HCT116 (cell line): ENCODE data around the gene CLDN34. TPM values are rescaled to one million over a fixed set of nuclear protein-coding genes. Genes with fewer than 3 reads are reported as not detected.

ENCODE experiments used
- ATAC-seq: fragments of 200-7000 bp; cut with Tn5 transposase; 2 replicates; pipeline ENCODE4 v1.9.1; 2020; ENCODE audit warnings: mild to moderate bottlenecking, moderate library complexity
- BruUV-seq: library from RNA; stranded (reverse); fragments of 400-500 nt; replicated peaks from 2 replicates; lab custom pipeline; 2021; lab: Mats Ljungman, UMichigan
- CTCF ChIA-PET: fragments of 300-600 bp; sonication (Branson Sonifier 250); formaldehyde crosslinking; loops from one replicate; lab custom pipeline; 2021; ENCODE audit warnings: antibody characterized with exemption; lab: Charles Lee
- POLR2A ChIA-PET: fragments of 300-600, 350-600 bp; sonication (Branson Sonifier 250); formaldehyde crosslinking; loops from one replicate; lab custom pipeline; 2021; ENCODE audit warnings: antibody characterized with exemption; lab: Charles Lee
- RAD21 ChIA-PET, 2 experiments: fragments of 300-600 bp; sonication (Branson Sonifier 250); formaldehyde crosslinking; loops; one replicate each; lab custom pipeline; 2023; ENCODE audit warnings: low total read pairs in 2 of 2; ENCODE audit not compliant: uncharacterized antibody in 2 of 2, unreplicated experiment in 2 of 2, low non-redundant PET in 1 of 2; lab: Charles Lee
- DNase-seq: peaks from one replicate; pipeline ENCODE4 v3.0.0-alpha.2; 2010; ENCODE audit warnings: low read depth, low spot score
- H2AFZ ChIP-seq: fragments of 200-600 bp; shearing (Covaris generic), sonication (generic); 2 replicates; pipeline ENCODE4 v1.6.1; 2017; ENCODE audit warnings: low read depth, mixed run types, mixed read lengths, antibody characterized with exemption, low read length; ENCODE audit not compliant: poor library complexity, severe bottlenecking
- H3K27ac ChIP-seq: 2 replicates; pipeline ENCODE4 v1.5.1; 2012; ENCODE audit warnings: low read depth, low read length
- H3K27me3 ChIP-seq: fragments of 200-600 bp; sonication (generic); 2 replicates; pipeline ENCODE4 v1.6.1; 2016; ENCODE audit warnings: mixed run types, low read length, mixed read lengths; ENCODE audit not compliant: insufficient read depth
- H3K36me3 ChIP-seq, 2 experiments: fragments of 200-500 bp in 1 of 2; fragments of 200-600 bp in 1 of 2; sonication (Bioruptor generic) in 1 of 2; sonication (generic) in 1 of 2; 2 replicates each; pipeline versions ENCODE4 v1.5.1 to v1.6.1; 2014 to 2016; ENCODE audit warnings: low read length in 2 of 2, inconsistent platforms in 1 of 2, mixed read lengths in 1 of 2, mixed run types in 1 of 2; ENCODE audit not compliant: insufficient read depth in 2 of 2, control insufficient read depth in 1 of 2
- H3K4me1 ChIP-seq, 2 experiments: fragments of 200-600 bp in 1 of 2; sonication (generic) in 1 of 2; 2 replicates each; pipeline versions ENCODE4 v1.5.1 to v1.6.1; 2012 to 2017; ENCODE audit warnings: low read length in 2 of 2, inconsistent platforms in 1 of 2, mild to moderate bottlenecking in 1 of 2, mixed read lengths in 1 of 2, mixed run types in 1 of 2, moderate library complexity in 1 of 2; ENCODE audit not compliant: insufficient read depth in 2 of 2, control insufficient read depth in 1 of 2
- H3K4me2 ChIP-seq: fragments of 200-600 bp; sonication (generic); 2 replicates; pipeline ENCODE4 v1.6.1; 2017; ENCODE audit warnings: mixed run types, low read length, mixed read lengths
- H3K4me3 ChIP-seq, 2 experiments: fragments of 200-600 bp in 1 of 2; sonication (generic) in 1 of 2; replicated peaks in 1 of 2; 2 replicates each; pipeline ENCODE4 v1.5.1; 2011 to 2016; ENCODE audit warnings: low read length in 2 of 2, control low read depth in 1 of 2, low read depth in 1 of 2, mild to moderate bottlenecking in 1 of 2, mixed read lengths in 1 of 2, mixed run types in 1 of 2
- H3K79me2 ChIP-seq: fragments of 200-600 bp; sonication (generic); 2 replicates; pipeline ENCODE4 v1.6.1; 2017; ENCODE audit warnings: mild to moderate bottlenecking, mixed run types, low read length, moderate library complexity, mixed read lengths; ENCODE audit not compliant: insufficient read depth
- H3K9ac ChIP-seq: fragments of 200-600 bp; sonication (generic); 2 replicates; pipeline ENCODE4 v1.6.1; 2016; ENCODE audit warnings: low read length, mixed read lengths
- H3K9me2 ChIP-seq: fragments of 200-600 bp; sonication (generic), shearing (Covaris generic); 2 replicates; pipeline ENCODE4 v1.6.1; 2017; ENCODE audit warnings: mixed run types, mild to moderate bottlenecking, moderate library complexity; ENCODE audit not compliant: insufficient read depth
- H3K9me3 ChIP-seq, 2 experiments: fragments of 200-500 bp in 1 of 2; fragments of 200-600 bp in 1 of 2; sonication (Bioruptor generic) in 1 of 2; sonication (generic) in 1 of 2; 2 replicates each; pipeline ENCODE4 v1.6.1; 2014 to 2017; ENCODE audit warnings: low read length in 2 of 2, mixed read lengths in 2 of 2, inconsistent platforms in 1 of 2, low read depth in 1 of 2, mild to moderate bottlenecking in 1 of 2, mixed run types in 1 of 2, moderate library complexity in 1 of 2; ENCODE audit not compliant: control insufficient read depth in 1 of 2, insufficient read depth in 1 of 2
- H4K20me1 ChIP-seq: fragments of 200-600 bp; sonication (generic), shearing (Covaris generic); 2 replicates; pipeline ENCODE4 v1.6.1; 2017; ENCODE audit warnings: mixed run types, mild to moderate bottlenecking, moderate library complexity; ENCODE audit not compliant: insufficient read depth
- ATF3 ChIP-seq: IDR thresholded peaks from 2 replicates; pipeline ENCODE4 v1.6.1; 2012
- CBX3 ChIP-seq: IDR thresholded peaks from 2 replicates; pipeline ENCODE4 v1.6.1; 2012; ENCODE audit warnings: low read depth
- CTCF ChIP-seq, 3 experiments: fragments of 200-600 bp in 1 of 3; sonication (generic) in 1 of 3; IDR thresholded peaks in 2 of 3; conservative IDR thresholded peaks in 1 of 3; 2 replicates each; pipeline ENCODE4 v1.5.1; 2012 to 2017; ENCODE audit warnings: low read depth in 2 of 3, low read length in 2 of 3, antibody characterized with exemption in 1 of 3, borderline replicate concordance in 1 of 3, control low read depth in 1 of 3, mild to moderate bottlenecking in 1 of 3, mixed read lengths in 1 of 3, mixed run types in 1 of 3, moderate library complexity in 1 of 3; ENCODE audit not compliant: insufficient read depth in 1 of 3
- ELF1 ChIP-seq: IDR thresholded peaks from 2 replicates; pipeline ENCODE4 v1.6.1; 2012; ENCODE audit warnings: low read depth, borderline replicate concordance
- EZH2 ChIP-seq: fragments of 200-600 bp; sonication (generic); IDR thresholded peaks from 2 replicates; pipeline ENCODE4 v1.6.1; 2017; ENCODE audit warnings: antibody characterized with exemption, mixed run types
- EZH2phosphoT487 ChIP-seq: fragments of 200-600 bp; IDR thresholded peaks from 2 replicates; pipeline ENCODE4 v1.6.1; 2018; ENCODE audit warnings: antibody characterized with exemption, borderline replicate concordance
- FOSL1 ChIP-seq: IDR thresholded peaks from 2 replicates; pipeline ENCODE4 v1.6.1; 2012; ENCODE audit warnings: low read depth
- MAX ChIP-seq: IDR thresholded peaks from 2 replicates; pipeline ENCODE4 v1.6.1; 2012
- POLR2A ChIP-seq: IDR thresholded peaks from 2 replicates; pipeline ENCODE4 v1.7.0; 2011; ENCODE audit warnings: borderline replicate concordance; ENCODE audit not compliant: insufficient read depth, insufficient read length; ENCODE audit errors: extremely low read depth
- POLR2AphosphoS5 ChIP-seq: IDR thresholded peaks from 2 replicates; pipeline ENCODE4 v1.6.1; 2011; ENCODE audit warnings: mild to moderate bottlenecking, low read depth, low read length, moderate library complexity
- REST ChIP-seq: IDR thresholded peaks from 2 replicates; pipeline ENCODE4 v1.6.1; 2012; ENCODE audit warnings: low read depth
- TCF7L2 ChIP-seq: IDR thresholded peaks from 2 replicates; pipeline ENCODE4 v1.7.0; 2011; ENCODE audit warnings: borderline replicate concordance, inconsistent platforms; ENCODE audit not compliant: insufficient read depth, insufficient read length; ENCODE audit errors: extremely low read depth
- YY1 ChIP-seq: IDR thresholded peaks from 2 replicates; pipeline ENCODE4 v1.6.1; 2011; ENCODE audit warnings: low read length, low read depth, moderate library complexity, mild to moderate bottlenecking; ENCODE audit not compliant: insufficient replicate concordance; ENCODE audit errors: extremely low read depth
- ZBTB33 ChIP-seq: IDR thresholded peaks from 2 replicates; pipeline ENCODE4 v1.6.1; 2011; ENCODE audit warnings: mild to moderate bottlenecking, low read length, moderate library complexity; ENCODE audit not compliant: insufficient replicate concordance; ENCODE audit errors: extremely low read depth
- ZFX ChIP-seq: fragments of 450-650 bp; IDR thresholded peaks from 2 replicates; pipeline ENCODE4 v1.6.1; 2017
- ZNF274 ChIP-seq: fragments of 200-500 bp; sonication (Bioruptor generic); IDR thresholded peaks from 2 replicates; pipeline ENCODE4 v1.6.1; 2014; ENCODE audit warnings: mild to moderate bottlenecking, low read depth, low read length, inconsistent platforms
- intact Hi-C: fragments of 100-400 bp; cut with micrococcal nuclease; formaldehyde crosslinking; loops from 2 replicates; pipeline ENCODE4 v1.10.0; 2022
- total RNA-seq: library from RNA; stranded (reverse); gene quantifications from one replicate; pipeline ENCODE4 v1.2.1, GENCODE V29; 2021; ENCODE audit not compliant: unreplicated experiment

CLDN34 gene
- total RNA-seq, 1 experiment from 2014 or later = not detected

- RAD21 ChIA-PET = no interaction called here
- POLR2A ChIA-PET = no interaction called here
- TF ChIP-seq ZNF274 (no peak), CBX3 (no peak), EZH2 (no peak), POLR2AphosphoS5 (no peak), CTCF (IDR thresholded peaks at IDR 0.05 in 2 of 3, conservative IDR thresholded peaks at IDR 0.05 in 1 of 3; ENCODE audit: borderline replicate concordance in 1 of 3, insufficient read depth in 1 of 3, low read depth in 2 of 3, low read length in 2 of 3) (no peak), ZBTB33 (no peak), TCF7L2 (no peak), FOSL1 (no peak), YY1 (no peak), REST (no peak), POLR2A (no peak), MAX (no peak), ZFX (no peak), ATF3 (no peak), EZH2phosphoT487 (no peak), ELF1 (no peak)
- TF ChIP-seq, all 23 proteins: peak for 0
Measured at GRCh38 chrX:9961750-9962149, 5.4 kb upstream of the CLDN34 start.

More at GRCh38 chrX:9961750-9962149, 5.4 kb upstream of the CLDN34 start:
- H3K4me1 ChIP-seq = no peaks in the 10 kb centered on the region
- ATAC-seq = no peak
- H2AFZ ChIP-seq = no peak overlapping the region
- no peaks in the 10 kb centered on the region for H3K9me3 ChIP-seq
- H3K9me2 ChIP-seq = no peaks in the 10 kb centered on the region
- no peak overlapping the region for H3K4me3 ChIP-seq
- no peaks in the 10 kb centered on the region for H3K79me2 ChIP-seq
- CTCF ChIA-PET = no interaction called here
- intact Hi-C loops = no loop called here
- no peak overlapping the region for H3K9ac ChIP-seq
- no peak for DNase-seq
- H3K4me2 ChIP-seq = no peak overlapping the region
- H3K36me3 ChIP-seq = no peaks in the 10 kb centered on the region
- BruUV-seq = no TSS peak
- no peaks in the 10 kb centered on the region for H3K27me3 ChIP-seq
- no peak overlapping the region for H3K27ac ChIP-seq
- no peaks in the 10 kb centered on the region for H4K20me1 ChIP-seq
